GM21367 (cell line): ENCODE data around the gene MGAT4A.

Source experiments
- ATAC-seq: cut with Tn5 transposase; IDR thresholded peaks from one replicate; pipeline ENCODE4 v1.9.1; 2021; ENCODE audit not compliant: unreplicated experiment

MGAT4A gene

DNA sequence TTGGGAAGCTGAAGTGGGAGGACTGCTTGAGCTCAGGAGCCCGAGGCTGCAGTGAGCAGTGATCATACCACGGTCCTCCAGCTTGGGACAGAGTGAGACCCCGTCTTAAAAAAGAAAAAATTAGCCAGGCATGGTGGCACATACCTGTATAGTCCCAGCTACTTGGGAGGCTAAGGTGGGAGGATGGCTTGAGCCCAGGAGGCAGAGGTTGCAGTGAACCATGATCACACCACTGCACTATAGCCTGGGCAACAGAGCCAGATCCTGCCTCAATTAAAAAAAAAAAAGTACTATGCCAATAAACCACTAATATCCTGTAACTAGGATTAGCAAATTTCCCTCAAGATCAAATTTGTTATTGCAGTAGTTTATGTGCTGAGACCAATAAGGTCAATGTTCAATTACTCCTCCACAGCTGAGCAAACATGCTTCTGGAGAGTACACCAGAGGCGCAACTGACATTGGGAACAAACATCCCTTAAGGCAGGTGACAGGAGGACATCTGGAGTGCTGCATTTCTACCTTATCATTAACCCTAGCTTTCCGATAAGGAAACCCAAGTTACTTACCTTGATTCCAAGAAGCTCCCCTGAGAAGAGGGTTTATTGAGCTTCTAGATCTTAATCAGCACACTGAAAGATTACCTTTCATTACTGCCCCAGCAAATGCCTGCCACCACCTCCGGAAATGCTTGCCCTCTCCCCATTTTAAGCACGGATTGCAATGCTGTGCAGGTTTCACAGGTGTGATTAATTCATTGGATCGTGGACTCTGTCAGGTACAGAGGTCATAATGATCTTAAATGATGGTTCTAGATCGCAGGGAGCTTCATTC, 26.2 kb downstream of the MGAT4A start:
- no peak for ATAC-seq

DNA sequence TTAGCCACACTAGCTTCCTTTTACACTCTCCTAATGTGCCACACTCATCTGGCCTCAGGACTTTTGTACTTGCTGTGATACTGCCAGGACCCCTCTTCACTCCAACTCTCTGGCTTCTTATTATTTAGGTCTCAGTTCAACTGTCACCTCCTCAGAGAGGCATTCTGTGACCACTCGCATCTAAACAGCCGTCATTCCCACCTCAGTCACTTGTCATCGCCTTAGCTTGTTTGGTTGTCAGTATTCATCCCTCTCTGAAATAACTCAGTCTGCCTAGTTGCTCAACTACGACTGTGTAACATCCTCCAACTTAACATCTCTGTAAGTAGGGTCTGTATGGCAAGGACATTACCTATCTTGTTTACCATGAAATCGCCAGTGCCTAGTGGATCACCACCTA, 27.2 kb downstream of the MGAT4A start:
- no peak for ATAC-seq

DNA sequence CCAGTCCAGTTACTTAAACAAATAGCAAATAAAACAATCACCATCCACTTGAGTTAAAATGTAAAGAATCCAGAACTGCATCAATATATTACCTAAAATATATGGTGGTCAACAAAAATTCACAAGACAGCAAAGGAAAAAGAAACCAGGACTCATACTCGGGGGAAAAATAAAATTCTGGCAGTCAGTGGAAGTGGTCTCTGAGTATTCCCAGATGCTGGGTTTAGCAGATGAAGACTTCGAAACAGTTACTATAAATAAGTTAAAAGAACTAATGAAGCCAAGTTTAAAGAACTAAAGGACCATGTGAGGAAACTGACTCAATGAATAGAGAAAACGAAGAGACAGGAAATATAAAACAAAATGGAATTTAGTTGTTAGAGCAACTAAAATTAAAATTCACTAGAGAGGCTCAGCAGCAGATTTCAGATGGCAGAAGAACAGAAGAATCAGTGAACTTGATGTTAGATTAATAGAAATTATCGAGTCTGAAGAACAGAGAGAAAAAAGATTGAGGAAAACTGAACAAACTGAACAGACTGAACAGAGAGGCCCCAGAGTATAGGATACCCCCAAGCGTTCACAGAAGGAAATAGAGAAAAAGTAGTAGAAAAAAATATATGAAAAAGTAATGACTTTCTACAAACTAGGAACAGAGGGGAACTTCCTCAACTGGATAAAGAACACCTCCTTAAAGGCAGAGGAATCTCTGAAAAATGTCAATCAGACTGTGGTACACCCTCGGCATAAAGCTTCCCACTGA, 27.9 kb downstream of the MGAT4A start:
- no peak for ATAC-seq

DNA sequence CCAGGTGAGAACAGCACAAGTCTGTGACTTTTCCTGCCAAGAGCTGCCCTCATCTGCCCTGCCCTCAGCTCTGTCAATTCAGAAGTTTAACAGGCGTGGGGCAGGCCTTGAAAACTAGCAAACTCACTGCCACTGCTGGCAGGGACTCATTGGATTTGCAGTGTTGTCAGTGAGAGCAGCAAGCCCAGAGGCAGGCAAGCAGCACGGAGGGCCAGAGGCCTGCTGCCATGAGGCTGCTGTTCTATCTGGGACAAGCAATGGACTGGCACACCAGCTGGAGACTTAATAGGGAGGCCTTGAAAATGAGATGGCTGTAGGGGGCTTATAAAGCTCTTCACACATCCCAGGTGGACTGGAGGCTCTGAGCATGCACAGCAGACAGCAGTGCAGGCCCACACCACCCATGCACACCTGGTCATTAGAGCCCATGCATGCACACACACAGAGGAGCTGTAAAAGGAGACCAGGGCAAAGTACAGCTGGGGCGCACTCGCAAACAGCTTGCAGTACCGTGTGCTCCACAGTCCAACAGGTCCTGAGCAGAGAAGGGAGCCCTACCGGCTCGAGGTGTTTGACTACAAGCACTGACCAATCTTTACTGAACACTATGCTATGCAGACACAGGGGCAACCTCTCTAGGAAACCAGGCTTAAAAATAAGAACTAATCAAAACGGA, 28.7 kb downstream of the MGAT4A start:
- ATAC-seq = no peak

DNA sequence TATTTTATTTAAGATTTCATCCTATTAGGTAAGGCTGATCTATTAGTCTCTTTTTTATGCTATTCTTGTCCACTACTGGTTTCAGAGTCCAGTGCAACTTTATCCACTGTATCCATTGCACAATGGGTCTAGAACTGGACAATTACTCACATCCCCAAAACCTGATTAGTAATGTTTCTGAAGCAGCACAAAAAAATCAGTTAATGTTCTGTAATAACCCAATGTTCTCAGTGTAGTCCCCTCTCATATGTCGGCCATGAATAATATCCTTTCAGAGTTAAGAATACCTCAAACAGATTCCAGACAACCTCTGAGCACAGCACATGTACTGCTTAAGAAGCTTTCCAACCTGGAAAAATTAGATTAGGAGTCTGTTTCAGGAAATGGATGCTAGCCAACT, 29.7 kb downstream of the MGAT4A start:
- ATAC-seq = no peak

DNA sequence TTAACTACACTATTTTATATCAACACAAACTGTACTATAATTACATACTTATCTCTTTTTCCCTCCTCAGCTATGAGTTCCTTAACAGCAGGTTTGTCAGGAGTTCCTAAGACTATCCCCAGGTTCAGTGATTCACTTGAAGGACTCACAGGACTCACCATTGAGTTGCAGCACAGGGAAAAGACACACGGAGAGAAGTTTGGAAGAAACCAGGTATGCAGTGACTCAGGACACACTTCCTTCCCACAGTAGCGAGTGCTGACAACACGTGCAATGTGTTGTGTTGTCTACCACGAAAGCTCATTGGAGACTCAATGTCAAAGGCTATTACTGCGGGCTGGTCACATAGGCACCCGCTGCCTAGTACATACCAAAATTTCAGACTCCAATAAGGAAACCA, 32.0 kb downstream of the MGAT4A start:
- ATAC-seq = no peak

DNA sequence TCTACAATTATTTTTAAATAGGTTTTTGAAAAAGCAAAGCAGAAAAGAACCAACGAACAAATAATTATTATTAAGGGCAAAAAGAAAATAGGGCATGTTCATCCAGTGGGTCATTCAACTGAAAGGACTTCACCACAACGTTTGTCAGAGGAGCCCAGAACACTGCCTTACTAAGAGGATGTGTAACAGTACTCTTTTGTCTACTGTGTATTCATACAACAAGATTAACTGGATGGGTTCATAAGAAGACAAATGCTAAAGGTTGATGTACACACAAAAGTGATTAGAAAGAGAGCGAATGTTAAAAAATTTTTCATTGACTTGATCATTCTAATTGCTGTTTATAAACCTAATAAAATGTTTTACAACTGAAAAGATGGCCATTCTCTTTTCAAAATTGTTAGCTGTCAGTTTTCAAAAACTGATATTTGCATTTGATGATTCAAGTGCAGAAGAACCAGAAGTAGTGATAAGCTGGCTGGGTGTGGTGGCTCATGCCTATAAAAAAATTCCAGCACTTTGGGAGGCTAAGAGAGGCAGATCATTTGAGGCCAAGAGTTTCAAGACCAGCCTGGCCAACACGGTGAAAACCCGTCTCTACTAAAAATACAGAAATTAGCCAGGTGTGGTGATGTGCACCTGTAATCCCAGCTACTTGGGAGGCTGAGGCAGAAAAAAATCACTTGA, 33.1 kb downstream of the MGAT4A start:
- ATAC-seq = no peak

DNA sequence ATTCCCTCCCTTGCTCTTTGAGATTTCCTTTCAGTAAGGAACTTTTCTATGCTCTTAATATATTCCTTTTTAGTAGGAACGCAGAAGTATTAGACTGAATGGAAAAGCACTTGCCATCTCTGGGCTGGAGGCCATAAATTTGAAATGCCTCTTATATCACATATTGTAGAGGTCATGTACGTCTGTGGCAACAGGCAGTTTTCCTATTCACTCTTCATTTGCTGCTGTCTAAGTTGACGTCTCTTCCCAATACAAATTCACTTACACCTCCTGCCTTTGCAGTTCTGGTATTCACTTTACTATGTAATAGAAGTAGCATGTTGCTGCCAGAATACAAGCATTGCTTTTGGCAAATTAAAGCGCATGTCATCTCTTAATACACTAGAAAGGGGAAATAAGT, 34.7 kb downstream of the MGAT4A start:
- no peak for ATAC-seq

DNA sequence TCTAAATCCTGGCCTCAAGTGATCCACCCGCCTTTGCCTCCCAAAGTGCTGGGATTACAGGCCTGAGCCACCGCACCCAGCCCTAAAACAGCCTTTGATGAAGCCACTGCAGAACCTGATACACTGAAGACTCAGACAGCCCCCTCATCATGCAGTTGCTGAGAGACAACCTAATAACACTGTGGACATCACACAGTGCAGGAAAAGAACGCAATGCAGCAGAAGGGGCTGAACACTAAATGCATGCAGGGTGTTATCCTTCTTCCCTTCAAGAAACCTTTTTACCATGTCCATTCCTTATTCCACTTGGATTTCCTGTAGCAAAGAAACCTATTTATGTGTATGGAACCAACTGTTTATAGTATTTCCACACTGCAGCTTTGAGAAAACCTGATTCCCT, 35.7 kb downstream of the MGAT4A start:
- no peak for ATAC-seq

DNA sequence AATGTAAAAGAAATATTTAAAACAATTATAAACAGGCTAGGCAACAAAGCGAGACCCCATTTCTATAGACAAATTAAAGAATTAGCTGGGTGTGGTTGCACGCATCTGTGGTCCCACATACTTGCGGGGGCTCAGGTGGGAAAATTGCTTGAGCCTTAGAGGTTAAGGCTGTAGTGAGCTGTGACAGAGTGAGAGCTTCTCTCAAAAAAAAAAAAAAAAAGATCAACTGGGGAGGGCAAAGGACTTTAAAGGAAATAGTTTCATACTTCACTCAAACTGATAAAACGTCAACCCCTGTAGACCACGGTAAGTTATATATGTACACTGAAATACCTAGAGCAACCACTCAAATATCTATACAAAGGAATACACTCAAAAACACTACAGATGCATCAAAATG, 37.5 kb downstream of the MGAT4A start:
- ATAC-seq = no peak

DNA sequence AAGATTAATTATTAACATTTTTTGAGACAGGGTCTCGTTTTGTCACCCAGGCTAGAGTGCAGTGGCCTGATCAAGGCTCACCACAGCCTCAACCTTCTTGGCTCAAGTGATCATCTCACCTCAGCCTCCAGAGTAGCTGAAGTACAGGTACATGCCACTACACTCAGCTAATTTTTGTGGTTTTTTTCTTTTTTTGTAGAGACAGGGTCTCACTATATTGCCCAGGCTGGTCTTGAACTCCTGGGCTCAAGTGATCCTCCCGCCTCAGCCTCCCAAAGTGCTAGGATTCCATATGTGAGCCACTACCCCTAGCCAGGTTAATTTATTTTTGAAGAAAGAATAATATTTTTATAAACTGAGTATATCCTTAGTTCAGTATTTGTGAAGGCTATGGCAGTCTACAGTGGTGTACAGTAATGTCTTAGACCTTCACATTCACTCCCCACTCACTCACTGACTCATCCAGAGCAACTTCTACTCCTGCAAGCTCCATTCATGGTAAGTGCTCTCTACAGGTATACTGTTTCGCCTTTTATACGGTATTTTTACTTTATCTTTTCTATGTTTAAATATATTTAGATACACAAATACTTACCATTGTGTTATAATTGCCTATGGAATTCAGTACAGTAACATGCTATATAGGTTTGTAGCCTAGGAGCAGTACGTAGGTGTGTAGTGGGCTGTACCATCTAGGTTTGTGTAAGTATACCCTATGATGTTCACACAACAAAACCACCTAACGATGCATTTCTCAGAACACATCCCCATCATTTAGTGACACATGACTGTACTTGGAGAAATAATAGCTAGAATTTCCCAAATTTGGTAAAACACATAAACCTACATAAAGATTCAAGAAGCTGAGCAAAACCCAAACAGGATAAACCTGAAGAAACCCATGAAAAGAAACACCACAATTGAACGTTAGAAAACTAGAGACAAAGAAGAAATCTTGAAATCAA, 38.6 kb downstream of the MGAT4A start:
- no peak for ATAC-seq

DNA sequence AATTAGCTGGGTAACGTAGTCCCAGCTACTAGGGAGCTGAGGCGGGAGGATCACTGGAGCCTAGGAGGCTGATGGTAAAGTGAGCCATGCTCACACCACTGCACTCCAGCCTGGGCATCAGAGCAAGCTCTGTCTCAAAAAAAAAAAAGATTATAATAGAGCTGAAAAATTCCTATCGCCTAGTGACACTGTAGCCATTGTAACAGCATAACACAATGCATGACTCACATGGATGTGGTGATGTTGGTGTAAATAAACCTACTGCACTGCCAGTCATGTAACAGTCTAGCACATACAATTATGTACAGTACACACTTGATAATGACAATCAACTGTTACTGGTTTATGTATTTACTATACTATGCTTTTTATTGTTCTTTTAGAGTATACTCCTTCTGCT, 39.6 kb downstream of the MGAT4A start:
- ATAC-seq = no peak

DNA sequence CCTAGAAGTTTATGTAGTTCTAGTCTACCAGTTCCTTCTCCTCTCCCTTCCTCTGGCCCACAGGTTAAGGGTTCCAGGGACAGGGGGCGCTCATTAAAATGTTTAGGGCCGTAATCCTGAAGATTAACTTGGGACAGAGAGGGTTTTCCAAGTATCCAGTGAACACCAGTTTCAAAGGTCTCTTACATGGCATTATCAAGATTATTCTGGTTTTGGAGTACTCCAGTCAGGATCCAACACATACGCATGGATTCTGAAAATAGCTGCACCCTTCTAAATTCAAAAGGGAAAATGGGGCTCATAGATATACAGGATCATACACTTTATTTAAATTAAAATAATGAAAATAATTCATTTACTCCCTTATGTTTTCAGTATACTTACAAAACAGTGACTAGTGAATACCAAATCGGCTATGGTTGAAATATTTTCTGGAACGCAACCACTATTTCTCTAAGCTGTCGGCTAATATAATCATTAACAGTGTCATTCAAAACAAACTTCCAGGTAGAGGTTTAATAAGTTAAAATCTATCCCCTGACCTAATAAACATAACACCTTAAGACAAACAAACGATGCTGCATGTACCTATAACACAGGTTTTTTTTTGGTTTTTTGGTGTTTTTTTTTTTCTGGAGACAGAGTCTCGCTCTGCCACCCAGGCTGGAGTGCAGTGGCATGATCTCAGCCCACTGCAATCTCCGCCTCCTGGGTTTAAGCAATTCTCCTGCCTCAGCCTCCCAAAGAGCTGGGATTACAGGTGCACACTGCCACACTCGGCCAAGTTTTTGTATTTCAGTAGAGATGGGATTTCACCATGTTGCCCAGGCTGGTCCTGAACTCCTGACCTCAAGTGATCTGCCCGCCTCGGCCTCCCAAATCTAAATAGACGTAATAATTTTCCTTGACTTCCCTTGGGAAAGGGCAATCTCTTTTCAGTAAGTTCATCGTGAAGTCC, 44.7 kb downstream of the MGAT4A start:
- no peak for ATAC-seq

DNA sequence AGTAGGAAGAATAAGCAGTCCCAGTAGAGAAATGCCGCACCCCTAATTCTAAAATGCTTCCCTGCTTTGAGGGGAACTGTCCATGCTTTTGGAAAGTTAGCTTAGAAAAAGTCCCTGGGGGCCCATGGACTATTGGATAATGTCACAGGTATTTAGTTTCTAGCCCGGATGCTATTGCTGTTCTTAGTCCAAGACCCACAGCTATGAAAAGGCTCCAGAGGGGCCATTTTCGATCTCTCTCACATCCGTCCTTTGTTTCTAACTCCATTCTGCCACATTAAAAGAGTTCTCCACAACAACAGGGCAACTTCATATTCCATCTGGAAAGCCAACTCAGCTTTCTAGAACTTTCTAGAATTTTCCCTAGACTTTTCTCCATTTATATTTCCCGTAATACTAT, 47.2 kb downstream of the MGAT4A start:
- no peak for ATAC-seq

DNA sequence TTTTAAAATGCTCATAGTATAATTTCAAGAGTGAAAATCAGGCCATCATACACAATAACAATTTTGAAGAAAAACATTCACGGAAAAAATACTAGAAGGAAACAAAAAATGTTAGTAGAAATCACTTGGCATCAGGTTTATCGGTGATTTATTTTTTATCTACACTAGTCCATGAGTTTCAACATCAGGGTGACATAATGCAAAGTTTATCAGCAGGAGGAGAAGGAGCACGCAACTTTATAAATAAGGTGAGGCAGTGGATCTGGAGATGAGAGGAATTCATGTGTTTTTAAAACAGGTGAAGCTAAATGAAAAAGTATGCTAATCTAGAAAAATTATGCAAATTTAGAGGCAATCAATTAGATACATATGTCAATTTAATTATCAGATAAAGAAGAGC, 54.2 kb downstream of the MGAT4A start:
- no peak for ATAC-seq

DNA sequence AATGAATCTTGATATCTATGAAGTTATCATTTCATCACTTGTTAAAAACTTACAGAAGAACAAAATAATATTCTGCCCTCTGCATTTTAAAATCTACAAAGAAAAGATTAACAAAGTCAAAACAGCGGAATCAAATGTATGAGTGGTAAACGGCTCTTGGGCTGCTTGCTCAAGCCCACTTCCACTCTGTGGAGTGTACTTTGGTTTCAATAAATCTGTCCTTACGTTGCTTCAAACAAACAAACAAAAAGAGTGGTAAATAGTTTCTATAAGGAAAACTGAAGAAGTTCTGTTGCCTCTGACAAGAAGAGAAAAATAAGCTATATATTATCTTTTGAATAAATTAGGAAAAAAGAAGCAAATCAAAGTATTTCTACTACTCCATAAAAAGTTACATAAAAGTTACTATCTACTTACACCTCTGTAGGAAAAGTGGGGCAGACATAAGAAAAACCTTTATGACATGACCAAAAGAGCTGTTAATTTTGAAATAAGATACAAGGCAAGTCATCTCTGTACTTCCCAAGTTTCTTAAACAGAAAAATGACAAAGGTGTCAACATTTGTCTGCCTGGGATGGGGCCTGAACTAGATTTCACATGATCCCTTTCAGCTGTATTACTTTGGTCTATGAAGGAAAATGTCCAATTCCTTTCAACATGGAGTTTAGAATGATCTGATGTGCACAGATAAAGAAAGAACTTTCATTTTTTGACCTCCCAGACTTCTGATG, 56.5 kb downstream of the MGAT4A start:
- no peak for ATAC-seq

DNA sequence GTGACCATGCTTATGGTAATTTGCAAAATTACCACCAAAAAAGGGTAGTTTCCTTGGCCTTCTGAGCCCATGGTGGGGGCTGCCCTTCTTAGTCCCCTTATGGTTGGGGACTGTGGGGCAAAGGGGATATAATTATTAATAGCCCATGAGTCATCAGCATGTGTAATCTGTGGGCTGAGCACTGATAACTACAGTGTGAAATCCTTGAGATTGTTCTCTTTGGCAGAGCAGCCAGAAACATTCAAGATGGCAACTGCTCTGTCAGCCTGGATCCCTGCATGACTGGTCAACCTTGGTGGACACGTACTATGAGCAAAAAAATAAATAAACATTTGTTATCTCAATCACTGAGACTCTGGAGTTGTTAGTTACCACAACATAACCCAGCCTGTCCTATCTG, 61.3 kb downstream of the MGAT4A start:
- no peak for ATAC-seq

DNA sequence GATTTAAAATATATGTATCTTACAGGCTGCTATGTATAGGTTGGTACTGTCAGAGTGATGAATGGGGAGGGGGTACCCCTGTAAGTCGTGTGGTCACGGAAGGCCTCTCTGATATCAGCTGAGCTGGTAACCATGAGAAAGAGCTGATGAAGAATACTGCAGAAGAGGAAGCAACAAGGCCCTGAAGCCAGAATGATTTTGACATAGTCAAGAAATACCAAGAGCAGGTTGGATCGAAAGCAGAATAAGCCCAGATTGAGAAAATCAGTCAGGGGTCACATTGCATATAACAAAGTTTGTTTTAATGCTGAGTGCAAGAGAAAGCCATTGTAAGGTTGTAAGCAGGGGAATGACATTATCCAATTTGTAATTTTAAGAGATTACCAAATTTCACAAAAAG, 65.3 kb downstream of the MGAT4A start:
- ATAC-seq = no peak
